HG03175 (cell line): ENCODE data around the gene AATF.
"Not testable (repeated sequence)": the region's sequence is repeated elsewhere in the genome, so short reads cannot be mapped to it uniquely, and the experiment has no call there.

ENCODE experiments used
- ATAC-seq: cut with Tn5 transposase; IDR thresholded peaks from one replicate; pipeline ENCODE4 v1.9.1; 2021; ENCODE audit warnings: mild to moderate bottlenecking, moderate library complexity; ENCODE audit not compliant: unreplicated experiment

AATF gene

GRCh38 chr17:37068266-37068665, 119.5 kb downstream of the AATF start:
- no peak for ATAC-seq

GRCh38 chr17:37069087-37069486, 120.3 kb downstream of the AATF start:
- no peak for ATAC-seq

GRCh38 chr17:37073464-37073863, 124.7 kb downstream of the AATF start:
- not testable (repeated sequence) for ATAC-seq

- ATAC-seq = no peak
Measured at GRCh38 chr17:37079065-37079708, 130.4 kb downstream of the AATF start.

GRCh38 chr17:37079735-37080134, 131.0 kb downstream of the AATF start:
- no peak for ATAC-seq

GRCh38 chr17:37081287-37081686, 132.5 kb downstream of the AATF start:
- no peak for ATAC-seq

GRCh38 chr17:37082311-37082860, 133.6 kb downstream of the AATF start:
- no peak for ATAC-seq

- ATAC-seq = no peak
Measured at GRCh38 chr17:37082985-37083384, 134.2 kb downstream of the AATF start.

- ATAC-seq = no peak
Measured at GRCh38 chr17:37083456-37083855, 134.7 kb downstream of the AATF start.

GRCh38 chr17:37084372-37084771, 135.6 kb downstream of the AATF start:
- no peak for ATAC-seq

GRCh38 chr17:37086334-37086733, 137.6 kb downstream of the AATF start:
- no peak for ATAC-seq

- no peak for ATAC-seq
Measured at GRCh38 chr17:37086948-37087347, 138.2 kb downstream of the AATF start.

GRCh38 chr17:37087683-37088082, 138.9 kb downstream of the AATF start:
- no peak for ATAC-seq

- ATAC-seq = no peak
Measured at GRCh38 chr17:37088459-37088858, 139.7 kb downstream of the AATF start.

- no peak for ATAC-seq
Measured at GRCh38 chr17:37088913-37089312, 140.2 kb downstream of the AATF start.

- ATAC-seq = no peak
Measured at GRCh38 chr17:37089956-37090355, 141.2 kb downstream of the AATF start.

GRCh38 chr17:37090941-37091340, 142.2 kb downstream of the AATF start:
- ATAC-seq = no peak

- ATAC-seq = no peak
Measured at GRCh38 chr17:37092071-37092470, 143.3 kb downstream of the AATF start.

GRCh38 chr17:37092701-37093100, 143.9 kb downstream of the AATF start:
- no peak for ATAC-seq

GRCh38 chr17:37094391-37094790, 145.6 kb downstream of the AATF start:
- ATAC-seq = no peak

- ATAC-seq = no peak
Measured at GRCh38 chr17:37096071-37096470, 147.3 kb downstream of the AATF start.

- ATAC-seq = no peak
Measured at GRCh38 chr17:37097154-37097553, 148.4 kb downstream of the AATF start.

GRCh38 chr17:37098152-37098551, 149.4 kb downstream of the AATF start:
- ATAC-seq = no peak
